Endometrium (tissue), 2 donors: ENCODE results near the gene CCSER1.
"Not testable (repeated sequence)": the region's sequence is repeated elsewhere in the genome, so short reads cannot be mapped to it uniquely, and the experiment has no call there.

Experiments used
- FAIRE-seq: peaks from 2 replicates; lab custom pipeline; 2012; peaks lifted over from hg19 to GRCh38; lab: Jason Lieb, UNC
- donor health status: control.
- donor health status: control.

CCSER1 gene

GRCh38 chr4:90445380-90445779 is 318.2 kb downstream of the CCSER1 start:
- FAIRE-seq: no peak

- no peak for FAIRE-seq
Measured at GRCh38 chr4:90449626-90450025, 322.4 kb downstream of the CCSER1 start.

- FAIRE-seq: no peak
Measured at GRCh38 chr4:90456891-90457290, 329.7 kb downstream of the CCSER1 start.

- FAIRE-seq: no peak
Measured at GRCh38 chr4:90457817-90458216, 330.6 kb downstream of the CCSER1 start.

- no peak for FAIRE-seq
Measured at GRCh38 chr4:90458576-90458975, 331.4 kb downstream of the CCSER1 start.

GRCh38 chr4:90474484-90474883 is 347.3 kb downstream of the CCSER1 start:
- FAIRE-seq: no peak

GRCh38 chr4:90476019-90476418 is 348.8 kb downstream of the CCSER1 start:
- FAIRE-seq: no peak

GRCh38 chr4:90476586-90476985 is 349.4 kb downstream of the CCSER1 start:
- FAIRE-seq: no peak

GRCh38 chr4:90484894-90485293 is 357.7 kb downstream of the CCSER1 start:
- FAIRE-seq: not testable (repeated sequence)

GRCh38 chr4:90486346-90486745 is 359.2 kb downstream of the CCSER1 start:
- FAIRE-seq: no peak

GRCh38 chr4:90495211-90495610 is 368.0 kb downstream of the CCSER1 start:
- FAIRE-seq: no peak

GRCh38 chr4:90495936-90496335 is 368.7 kb downstream of the CCSER1 start:
- peak; percentile 96 for FAIRE-seq

- FAIRE-seq: no peak
Measured at GRCh38 chr4:90498175-90498574, 371.0 kb downstream of the CCSER1 start.

- no peak for FAIRE-seq
Measured at GRCh38 chr4:90503677-90504076, 376.5 kb downstream of the CCSER1 start.

- no peak for FAIRE-seq
Measured at GRCh38 chr4:90515191-90515590, 388.0 kb downstream of the CCSER1 start.

GRCh38 chr4:90528551-90528950 is 401.4 kb downstream of the CCSER1 start:
- no peak for FAIRE-seq

- no peak for FAIRE-seq
Measured at GRCh38 chr4:90536408-90536807, 409.2 kb downstream of the CCSER1 start.

GRCh38 chr4:90537491-90537890 is 410.3 kb downstream of the CCSER1 start:
- FAIRE-seq: peak; percentile 26

GRCh38 chr4:90540536-90540935 is 413.3 kb downstream of the CCSER1 start:
- FAIRE-seq: no peak

GRCh38 chr4:90542216-90542615 is 415.0 kb downstream of the CCSER1 start:
- FAIRE-seq: no peak

- no peak for FAIRE-seq
Measured at GRCh38 chr4:90543419-90544170, 416.4 kb downstream of the CCSER1 start.

- no peak for FAIRE-seq
Measured at GRCh38 chr4:90544532-90545045, 417.4 kb downstream of the CCSER1 start.

GRCh38 chr4:90545380-90545779 is 418.2 kb downstream of the CCSER1 start:
- no peak for FAIRE-seq

GRCh38 chr4:90546114-90546513 is 418.9 kb downstream of the CCSER1 start:
- FAIRE-seq: no peak
